WERI-Rb-1 (cell line): ENCODE measurements around the gene CDNF.

Source experiments
- DNase-seq: peaks from one replicate; pipeline ENCODE4 v3.0.0-alpha.2; 2020
- H3K27ac ChIP-seq: fragments of 250-450 bp; sonication (Bioruptor Pico); 2 replicates; pipeline ENCODE4 v1.5.1; 2020; ENCODE audit warnings: mild to moderate bottlenecking, moderate library complexity
- H3K27me3 ChIP-seq: fragments of 250-450 bp; sonication (Bioruptor Pico); 2 replicates; pipeline ENCODE4 v1.5.1; 2021; ENCODE audit warnings: mild to moderate bottlenecking, low read depth, moderate library complexity; ENCODE audit not compliant: insufficient read depth, severe bottlenecking
- H3K36me3 ChIP-seq: fragments of 250-450 bp; sonication (Bioruptor Pico); 2 replicates; pipeline ENCODE4 v1.5.1; 2020; ENCODE audit warnings: mild to moderate bottlenecking, moderate library complexity
- H3K4me3 ChIP-seq: 2 replicates; pipeline ENCODE4 v1.5.1; 2011; ENCODE audit warnings: low read depth, mild to moderate bottlenecking, control low read depth, low read length
- H3K9me3 ChIP-seq: fragments of 250-450 bp; sonication (Bioruptor Pico); 2 replicates; pipeline ENCODE4 v1.5.1; 2021; ENCODE audit warnings: mild to moderate bottlenecking, moderate library complexity; ENCODE audit not compliant: severe bottlenecking
- TF ChIP-seq, protein P1 (sequence below): IDR thresholded peaks from 2 replicates; pipeline ENCODE4 v1.5.1; 2011; ENCODE audit warnings: low read depth, mild to moderate bottlenecking, control low read depth, inconsistent platforms, low read length

The CDNF gene

DNA sequence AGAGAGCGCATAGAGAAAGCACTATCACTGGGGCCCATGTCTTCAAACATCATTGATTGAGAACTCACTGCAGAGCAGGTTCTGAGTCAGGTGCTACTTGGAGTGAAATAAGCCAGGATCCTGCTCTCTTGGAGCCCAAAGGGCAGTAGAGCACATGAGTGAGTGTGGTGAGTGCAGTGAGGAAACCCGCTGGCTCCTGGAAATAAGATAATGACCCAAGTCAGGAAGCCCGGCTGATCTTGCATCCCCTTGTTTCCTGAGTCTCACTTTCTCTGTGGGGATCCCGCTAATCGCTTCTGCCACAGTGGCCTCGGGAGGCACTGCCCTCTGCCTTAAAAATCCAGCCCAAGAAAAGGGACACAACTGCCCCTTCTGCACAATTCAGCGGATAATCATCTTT lies 56.1 kb downstream of the CDNF start:
- H3K36me3 ChIP-seq, result no peaks in the 10 kb centered on the region
- H3K9me3 ChIP-seq, result no peaks in the 10 kb centered on the region
- DNase-seq, result no peak
- TF ChIP-seq, protein P1, sequence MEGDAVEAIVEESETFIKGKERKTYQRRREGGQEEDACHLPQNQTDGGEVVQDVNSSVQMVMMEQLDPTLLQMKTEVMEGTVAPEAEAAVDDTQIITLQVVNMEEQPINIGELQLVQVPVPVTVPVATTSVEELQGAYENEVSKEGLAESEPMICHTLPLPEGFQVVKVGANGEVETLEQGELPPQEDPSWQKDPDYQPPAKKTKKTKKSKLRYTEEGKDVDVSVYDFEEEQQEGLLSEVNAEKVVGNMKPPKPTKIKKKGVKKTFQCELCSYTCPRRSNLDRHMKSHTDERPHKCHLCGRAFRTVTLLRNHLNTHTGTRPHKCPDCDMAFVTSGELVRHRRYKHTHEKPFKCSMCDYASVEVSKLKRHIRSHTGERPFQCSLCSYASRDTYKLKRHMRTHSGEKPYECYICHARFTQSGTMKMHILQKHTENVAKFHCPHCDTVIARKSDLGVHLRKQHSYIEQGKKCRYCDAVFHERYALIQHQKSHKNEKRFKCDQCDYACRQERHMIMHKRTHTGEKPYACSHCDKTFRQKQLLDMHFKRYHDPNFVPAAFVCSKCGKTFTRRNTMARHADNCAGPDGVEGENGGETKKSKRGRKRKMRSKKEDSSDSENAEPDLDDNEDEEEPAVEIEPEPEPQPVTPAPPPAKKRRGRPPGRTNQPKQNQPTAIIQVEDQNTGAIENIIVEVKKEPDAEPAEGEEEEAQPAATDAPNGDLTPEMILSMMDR, result no peak
- no peaks in the 10 kb centered on the region for H3K27me3 ChIP-seq
- no peak overlapping the region for H3K27ac ChIP-seq
- no peak overlapping the region for H3K4me3 ChIP-seq

DNA sequence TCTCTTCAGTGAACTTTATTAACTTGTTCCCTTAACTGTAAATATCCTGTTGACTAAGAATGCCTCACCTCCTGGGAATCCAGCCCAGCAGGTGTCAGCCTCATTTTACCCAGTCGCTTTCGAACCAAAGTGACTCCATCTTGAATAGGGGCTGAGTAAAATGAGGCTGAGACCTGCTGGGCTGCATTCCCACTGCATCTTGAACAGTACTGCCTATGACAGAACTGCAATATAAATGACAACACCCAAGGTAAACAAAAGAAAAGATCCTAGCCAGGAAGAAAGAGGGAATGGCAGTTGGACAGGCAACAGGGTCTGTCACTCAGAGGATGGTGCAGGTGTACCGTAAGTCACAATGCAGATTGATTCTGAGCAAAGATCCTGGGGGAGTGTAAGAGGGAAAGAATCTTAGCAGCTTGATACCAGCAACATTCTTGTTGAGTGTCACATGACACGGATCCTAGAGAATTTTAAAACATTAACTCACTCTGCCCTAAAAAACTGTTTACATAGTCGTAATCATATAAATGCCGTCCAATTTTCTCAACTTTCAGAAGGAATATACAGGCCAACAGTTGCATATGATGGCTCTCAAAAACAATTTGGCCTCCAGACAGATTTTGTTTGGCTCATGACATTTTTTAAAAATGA lies 58.7 kb downstream of the CDNF start:
- Histone ChIP-seq H3K36me3 (no peaks in the 10 kb centered on the region), H3K4me3 (no peak overlapping the region), H3K27ac (no peak overlapping the region), H3K9me3 (no peaks in the 10 kb centered on the region), H3K27me3 (no peaks in the 10 kb centered on the region)
- TF ChIP-seq, protein P1, result no peak
- DNase-seq, result no peak

DNA sequence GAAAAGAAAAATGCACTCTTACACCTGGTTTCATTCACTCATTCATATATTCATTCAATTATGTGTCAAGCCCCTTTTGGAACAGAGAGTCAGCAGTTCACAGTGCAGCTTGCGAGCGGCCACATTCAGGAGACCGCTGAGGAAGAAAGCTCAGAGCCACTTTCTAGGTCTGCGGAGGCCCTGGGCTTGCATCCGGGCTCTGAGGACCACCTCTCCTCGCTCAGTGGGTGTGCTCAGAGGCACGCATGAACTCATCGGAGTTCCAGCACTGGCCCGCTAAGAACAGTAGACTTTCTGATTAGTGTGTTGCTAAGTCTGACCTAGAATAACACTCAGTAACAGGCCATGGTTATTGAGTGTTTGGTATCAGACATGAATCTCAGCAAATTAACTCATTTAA lies 61.3 kb downstream of the CDNF start:
- no peak overlapping the region for H3K27ac ChIP-seq
- no peaks in the 10 kb centered on the region for H3K27me3 ChIP-seq
- DNase-seq, result no peak
- TF ChIP-seq, protein P1, result no peak
- H3K9me3 ChIP-seq, result no peaks in the 10 kb centered on the region
- no peaks in the 10 kb centered on the region for H3K36me3 ChIP-seq
- H3K4me3 ChIP-seq, result no peak overlapping the region

DNA sequence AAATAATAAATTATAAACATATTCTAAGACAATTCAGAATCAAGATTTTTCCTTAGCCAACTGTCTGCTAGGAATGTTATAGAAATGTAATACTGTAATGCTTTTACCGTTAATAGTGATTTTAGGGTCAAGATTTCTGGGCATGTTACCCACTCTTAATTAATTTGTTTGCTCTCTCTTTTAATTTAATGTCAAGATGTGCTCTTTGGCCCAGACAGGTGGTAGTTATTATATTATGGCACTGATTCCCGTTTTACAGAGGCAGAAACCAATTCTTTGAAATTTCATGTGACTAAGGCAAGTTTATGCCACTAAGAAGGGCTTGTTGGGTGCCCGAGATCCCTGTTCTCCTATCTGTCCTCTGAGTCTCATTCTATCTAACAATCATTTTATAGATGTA lies 62.2 kb downstream of the CDNF start:
- no peak for DNase-seq
- H3K9me3 ChIP-seq, result no peaks in the 10 kb centered on the region
- no peak overlapping the region for H3K27ac ChIP-seq
- no peak overlapping the region for H3K4me3 ChIP-seq
- H3K36me3 ChIP-seq, result no peaks in the 10 kb centered on the region
- TF ChIP-seq, protein P1, result no peak
- no peaks in the 10 kb centered on the region for H3K27me3 ChIP-seq

DNA sequence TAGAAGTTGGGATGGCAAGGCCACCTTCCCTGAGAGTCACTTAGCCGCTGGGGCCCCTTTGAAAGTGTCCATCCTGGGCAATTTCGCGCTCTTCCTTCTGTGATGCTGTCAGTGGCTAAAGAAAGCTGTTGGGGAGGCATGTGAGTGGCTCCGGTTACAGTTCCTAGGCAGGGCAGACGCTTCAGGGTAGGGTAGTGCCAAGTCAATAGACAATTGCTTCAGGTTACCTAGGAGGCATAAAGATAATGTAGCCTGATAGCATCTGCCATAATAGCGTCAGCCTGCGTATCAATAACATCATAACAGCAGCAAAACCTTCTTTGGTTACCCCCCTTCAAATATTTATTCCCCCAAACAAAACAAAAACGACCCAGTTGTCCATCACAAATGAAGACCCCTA lies 63.0 kb downstream of the CDNF start, which contains the start of gene FAM107B:
Gene FAM107B, minus strand, starts transcription at position 101 of the 400 bp plus-strand sequence. CDS start 234 bp downstream, outside the sequence.
- no peaks in the 10 kb centered on the region for H3K36me3 ChIP-seq
- no peaks in the 10 kb centered on the region for H3K9me3 ChIP-seq
- DNase-seq, result no peak
- TF ChIP-seq, protein P1, result no peak
- H3K4me3 ChIP-seq, result no peak within 1 kb of the TSS
- no peak within 1 kb of the TSS for H3K27ac ChIP-seq
- no peaks in the 10 kb centered on the region for H3K27me3 ChIP-seq

DNA sequence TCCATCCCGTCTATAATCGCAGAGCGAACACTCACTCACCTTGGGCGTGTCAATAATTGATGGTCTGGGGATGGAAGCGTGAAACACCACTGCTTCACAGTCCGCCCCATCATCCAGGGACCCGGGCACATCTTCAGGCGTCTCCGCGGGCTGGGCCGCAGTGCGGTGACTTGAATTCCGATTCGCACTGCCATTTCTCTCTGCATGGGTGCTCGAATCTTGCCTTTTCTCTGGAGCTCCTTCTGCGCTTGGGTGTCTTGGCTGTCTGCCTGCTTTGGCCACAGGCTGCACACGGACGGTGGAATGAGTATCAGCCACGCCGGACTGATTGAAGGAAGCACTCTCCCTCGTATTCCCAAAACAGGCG lies 63.6 kb downstream of the CDNF start:
- no peaks in the 10 kb centered on the region for H3K27me3 ChIP-seq
- TF ChIP-seq, protein P1, result no peak
- no peak overlapping the region for H3K27ac ChIP-seq
- H3K4me3 ChIP-seq, result no peak overlapping the region
- DNase-seq, result no peak
- no peaks in the 10 kb centered on the region for H3K9me3 ChIP-seq
- H3K36me3 ChIP-seq, result no peaks in the 10 kb centered on the region
